ENCODE results near the gene OTOF.

The OTOF gene

DNA sequence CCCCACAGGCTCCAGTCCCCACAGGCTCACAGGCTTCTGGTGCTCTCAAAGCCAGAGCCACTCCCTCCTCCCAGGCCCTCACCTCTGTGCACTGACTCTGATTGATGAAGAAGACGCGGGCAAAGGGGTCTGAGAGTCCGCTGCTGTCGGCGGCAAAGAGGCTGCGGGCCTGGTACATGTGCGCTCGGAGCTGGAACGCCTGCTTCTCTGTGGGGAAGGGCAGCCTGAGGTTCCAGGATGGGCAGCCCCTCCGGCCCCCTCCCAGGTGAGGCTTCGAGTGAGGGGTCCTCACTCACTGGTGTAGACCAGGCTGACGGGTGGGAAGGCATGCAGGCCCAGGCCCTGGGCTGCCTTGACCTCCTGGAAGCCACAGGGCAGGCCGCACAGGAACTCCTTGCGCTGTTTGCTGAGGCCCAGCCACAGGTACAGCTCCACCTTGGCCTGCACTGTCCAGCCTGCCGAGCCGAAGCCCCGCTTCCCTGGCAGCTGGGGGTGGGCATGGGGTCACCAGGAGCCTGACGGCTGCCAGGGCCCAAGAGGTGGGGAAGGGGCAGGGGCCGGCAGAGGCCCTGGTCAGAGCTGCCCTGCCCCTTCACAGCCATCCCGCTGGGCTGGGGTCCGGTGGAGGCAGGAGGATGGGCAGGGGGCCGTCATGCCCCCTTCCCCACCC lies 2.0 kb downstream of the OTOF start:
- TF ChIP-seq, protein P1, sequence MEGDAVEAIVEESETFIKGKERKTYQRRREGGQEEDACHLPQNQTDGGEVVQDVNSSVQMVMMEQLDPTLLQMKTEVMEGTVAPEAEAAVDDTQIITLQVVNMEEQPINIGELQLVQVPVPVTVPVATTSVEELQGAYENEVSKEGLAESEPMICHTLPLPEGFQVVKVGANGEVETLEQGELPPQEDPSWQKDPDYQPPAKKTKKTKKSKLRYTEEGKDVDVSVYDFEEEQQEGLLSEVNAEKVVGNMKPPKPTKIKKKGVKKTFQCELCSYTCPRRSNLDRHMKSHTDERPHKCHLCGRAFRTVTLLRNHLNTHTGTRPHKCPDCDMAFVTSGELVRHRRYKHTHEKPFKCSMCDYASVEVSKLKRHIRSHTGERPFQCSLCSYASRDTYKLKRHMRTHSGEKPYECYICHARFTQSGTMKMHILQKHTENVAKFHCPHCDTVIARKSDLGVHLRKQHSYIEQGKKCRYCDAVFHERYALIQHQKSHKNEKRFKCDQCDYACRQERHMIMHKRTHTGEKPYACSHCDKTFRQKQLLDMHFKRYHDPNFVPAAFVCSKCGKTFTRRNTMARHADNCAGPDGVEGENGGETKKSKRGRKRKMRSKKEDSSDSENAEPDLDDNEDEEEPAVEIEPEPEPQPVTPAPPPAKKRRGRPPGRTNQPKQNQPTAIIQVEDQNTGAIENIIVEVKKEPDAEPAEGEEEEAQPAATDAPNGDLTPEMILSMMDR (IDR thresholded peaks at IDR 0.05; ENCODE audit: extremely low read depth, missing control alignments): no peak
- DNase-seq (ENCODE audit: low spot score): no peak

DNA sequence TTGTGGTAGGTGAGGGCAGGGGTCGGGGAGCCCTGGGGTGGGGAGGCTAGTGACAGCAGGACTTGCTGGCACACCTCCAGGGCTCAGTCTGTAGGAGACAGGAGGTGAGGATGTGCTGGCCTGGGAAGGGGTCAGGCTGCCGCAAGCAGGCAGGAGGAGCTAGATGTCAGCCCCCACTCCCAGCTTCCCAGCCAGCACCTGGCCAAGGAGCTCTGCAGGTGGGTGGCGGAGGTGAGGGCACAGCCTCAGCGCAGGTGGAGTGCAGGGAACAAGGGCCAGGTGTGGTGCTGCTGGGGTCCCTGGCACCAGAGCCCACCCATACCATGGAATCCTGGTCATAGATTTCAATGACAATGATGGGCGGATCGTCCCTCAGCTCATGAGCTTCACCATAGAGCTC lies 2.9 kb downstream of the OTOF start:
- no peak for DNase-seq (ENCODE audit: low spot score)
- TF ChIP-seq, protein P1 (IDR thresholded peaks at IDR 0.05; ENCODE audit: extremely low read depth, missing control alignments): no peak

DNA sequence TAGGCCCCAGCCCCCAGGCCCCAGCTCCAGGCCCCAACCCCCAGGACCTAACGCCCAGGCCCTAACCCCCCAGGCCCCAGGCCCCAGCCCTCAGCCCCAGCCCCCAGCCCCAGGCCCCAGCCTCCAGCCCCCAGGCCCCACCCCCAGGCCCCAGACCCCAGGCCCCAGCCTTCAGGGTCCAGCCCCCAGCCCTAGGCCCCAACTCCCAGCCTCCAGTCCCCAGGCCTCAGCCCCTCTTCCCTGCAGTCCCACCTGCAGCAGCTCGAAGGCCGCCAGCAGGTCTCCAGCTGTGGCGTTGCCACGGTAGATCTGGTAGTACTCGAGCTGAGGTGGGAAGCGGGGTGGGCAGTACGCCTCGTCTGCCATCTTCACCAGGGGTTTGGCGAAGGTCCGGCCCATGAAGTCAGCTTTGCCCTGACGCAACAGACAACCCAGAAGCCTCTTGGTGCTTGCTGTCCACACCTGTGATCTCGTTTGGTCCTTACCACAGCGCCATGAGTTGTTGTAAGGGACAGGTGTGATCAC lies 3.6 kb downstream of the OTOF start:
- no peak for DNase-seq (ENCODE audit: low spot score)
- TF ChIP-seq, protein P1 (IDR thresholded peaks at IDR 0.05; ENCODE audit: extremely low read depth, missing control alignments): no peak

DNA sequence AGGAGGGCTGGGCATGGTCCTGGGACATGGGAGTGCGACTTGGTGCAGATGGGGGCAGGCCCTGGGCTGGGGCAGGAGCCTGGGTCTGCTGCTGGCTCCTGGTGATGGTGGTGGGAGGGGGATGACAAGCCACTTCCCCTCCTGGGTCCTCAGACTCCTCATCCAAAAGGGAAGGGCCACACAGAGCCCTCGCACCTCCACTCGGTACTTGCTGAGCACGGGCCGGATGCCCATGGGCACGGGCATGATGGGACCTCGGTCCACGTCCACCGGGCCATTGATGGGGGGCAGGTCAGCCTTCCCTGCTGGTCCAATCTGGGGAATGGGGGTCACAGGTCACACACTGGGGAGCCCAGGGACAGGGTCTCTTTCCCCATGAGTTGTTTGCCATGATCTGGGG lies 4.1 kb downstream of the OTOF start:
- no peak for DNase-seq (ENCODE audit: low spot score)

DNA sequence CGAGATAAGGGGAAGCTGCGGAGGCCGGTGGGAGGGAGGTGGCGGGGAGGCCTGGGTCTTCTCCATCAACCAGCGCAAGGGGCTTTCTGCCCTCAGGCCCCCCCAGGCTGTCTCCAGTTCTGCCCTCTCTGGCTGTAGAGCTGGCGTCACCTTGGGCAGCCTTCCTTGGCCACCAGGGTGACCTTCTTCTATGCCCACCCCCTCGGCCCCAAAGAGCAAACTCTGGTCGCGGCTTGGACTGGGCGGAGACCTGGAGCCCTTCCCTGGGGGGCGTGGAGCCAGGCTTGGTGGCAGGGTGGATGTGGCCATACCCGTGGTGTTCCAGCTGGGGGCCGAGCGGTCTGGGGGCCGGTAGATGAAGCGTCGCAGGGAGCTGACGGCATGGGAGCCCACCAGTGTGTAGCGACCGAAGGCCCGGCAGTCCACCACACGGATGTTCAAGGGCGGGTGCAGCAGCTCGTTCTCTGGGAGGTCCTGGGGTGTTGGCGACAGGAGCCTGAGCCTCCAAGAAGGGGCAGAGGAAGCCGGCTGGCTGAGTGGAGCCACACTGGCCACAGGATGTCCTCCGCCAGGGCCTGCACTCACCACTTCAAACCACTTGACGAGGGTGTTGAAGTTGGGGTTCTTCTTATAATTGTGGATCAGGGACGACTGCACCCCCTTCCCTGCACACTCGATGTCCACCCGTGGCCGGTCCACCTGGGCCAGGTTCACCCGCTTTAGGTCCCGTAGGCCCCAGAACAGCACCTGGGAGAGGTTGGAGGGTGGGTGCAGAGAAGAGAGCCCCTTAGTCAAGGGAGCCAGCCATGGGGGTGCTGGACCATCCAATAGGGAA lies 4.9 kb downstream of the OTOF start:
- DNase-seq (ENCODE audit: low spot score): no peak
- TF ChIP-seq, protein P1 (IDR thresholded peaks at IDR 0.05; ENCODE audit: extremely low read depth, missing control alignments): no peak

More for the DNA sequence above, 4.1 kb downstream of the OTOF start:
- TF ChIP-seq, protein P1 (IDR thresholded peaks at IDR 0.05; ENCODE audit: extremely low read depth, missing control alignments): no peak

DNA sequence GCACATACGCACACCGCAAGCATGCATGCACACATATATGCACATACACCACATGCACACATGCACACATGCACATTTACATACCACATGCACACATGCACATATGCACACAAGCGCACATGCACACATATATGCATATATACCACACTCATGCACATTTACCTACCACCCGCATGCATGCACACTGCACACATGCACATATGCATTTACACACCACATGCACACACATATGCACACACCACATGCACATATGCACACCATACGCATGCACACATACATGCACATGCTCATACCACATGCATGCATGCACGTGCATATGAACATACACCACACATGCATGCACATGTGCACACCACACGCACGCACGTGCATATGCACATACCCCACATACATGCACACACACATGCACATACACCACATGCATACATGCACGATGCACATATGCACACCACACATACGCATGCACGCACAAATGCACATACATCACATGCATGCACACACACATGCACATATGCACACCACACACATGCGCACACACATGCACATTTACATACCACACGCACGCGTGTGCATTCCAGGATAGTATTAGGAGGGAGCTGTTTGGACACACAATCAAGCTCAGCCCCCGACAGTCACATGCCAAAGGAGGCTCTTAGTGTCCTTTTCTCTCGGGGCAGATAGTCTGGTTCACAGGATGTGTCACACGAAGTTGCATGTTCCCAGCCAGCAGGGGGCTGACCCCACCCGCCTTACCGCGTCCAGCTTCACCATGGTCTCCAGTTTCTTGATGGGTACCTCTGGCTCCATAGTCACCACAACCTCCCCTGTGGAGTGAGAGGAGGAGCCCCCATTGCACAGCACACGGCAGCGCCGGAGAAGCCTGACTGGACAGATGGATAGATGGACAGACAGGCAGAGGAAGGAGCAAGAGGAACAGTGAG lies 5.9 kb downstream of the OTOF start:
- DNase-seq (ENCODE audit: low spot score): no peak
- TF ChIP-seq, protein P1 (IDR thresholded peaks at IDR 0.05; ENCODE audit: extremely low read depth, missing control alignments): no peak

Measured in GM20000 (cell line).